HG03025 (cell line): ENCODE measurements around the gene PDE4B.
"Not testable (repeated sequence)": the region's sequence is repeated elsewhere in the genome, so short reads cannot be mapped to it uniquely, and the experiment has no call there.

Experiments used
- ATAC-seq: cut with Tn5 transposase; IDR thresholded peaks from one replicate; pipeline ENCODE4 v1.9.1; 2021; ENCODE audit warnings: mild to moderate bottlenecking, moderate library complexity; ENCODE audit not compliant: unreplicated experiment, low FRiP score

Gene PDE4B

DNA sequence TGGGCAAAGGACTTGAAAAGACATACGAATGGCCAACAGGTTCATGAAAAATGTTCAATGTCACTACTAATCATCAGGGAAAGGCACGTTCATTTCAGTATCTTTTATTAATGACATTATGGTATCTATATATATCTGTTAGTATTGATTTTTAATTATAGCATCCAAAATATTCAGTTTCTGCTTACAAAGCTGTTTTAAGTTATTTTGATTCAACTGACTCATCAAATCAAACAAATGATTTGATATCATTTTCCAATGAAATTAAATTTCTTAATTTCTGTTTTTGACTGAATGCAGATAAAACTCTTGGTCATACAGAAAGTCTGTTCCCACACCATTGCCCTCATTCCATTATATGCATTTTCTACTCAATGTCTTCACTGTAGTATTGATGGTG, 315.9 kb downstream of the PDE4B start:
- no peak for ATAC-seq

DNA sequence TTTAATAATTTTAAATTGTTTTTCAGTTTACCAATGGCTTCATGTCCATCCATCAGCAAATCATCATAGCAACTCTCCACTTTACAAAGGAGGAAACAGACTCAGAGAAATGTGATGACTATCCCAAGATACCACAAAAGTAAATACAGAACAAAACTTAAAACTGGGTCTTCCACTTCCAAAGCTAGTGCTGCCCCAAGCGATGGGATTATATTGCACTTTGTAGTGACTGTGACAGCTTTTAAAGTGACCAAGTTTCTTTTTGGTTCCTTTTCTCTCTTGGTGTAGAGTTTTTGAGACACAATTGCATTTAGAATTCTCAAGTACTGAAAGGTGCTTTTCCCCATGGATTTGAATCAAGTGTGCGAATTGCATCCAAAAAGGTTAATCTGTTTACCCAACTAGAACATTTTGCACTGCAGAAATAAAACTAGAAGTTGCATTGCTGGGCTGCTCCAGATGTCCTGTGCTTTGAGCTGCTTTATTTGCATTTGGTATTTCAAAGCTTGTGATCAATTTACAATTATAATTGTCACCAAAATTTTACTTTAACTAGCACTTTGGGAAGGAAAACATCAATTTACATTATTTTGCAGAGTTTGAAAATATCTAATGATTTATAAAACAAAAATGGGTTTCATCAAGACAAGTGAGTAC, 320.2 kb downstream of the PDE4B start:
- ATAC-seq: no peak

DNA sequence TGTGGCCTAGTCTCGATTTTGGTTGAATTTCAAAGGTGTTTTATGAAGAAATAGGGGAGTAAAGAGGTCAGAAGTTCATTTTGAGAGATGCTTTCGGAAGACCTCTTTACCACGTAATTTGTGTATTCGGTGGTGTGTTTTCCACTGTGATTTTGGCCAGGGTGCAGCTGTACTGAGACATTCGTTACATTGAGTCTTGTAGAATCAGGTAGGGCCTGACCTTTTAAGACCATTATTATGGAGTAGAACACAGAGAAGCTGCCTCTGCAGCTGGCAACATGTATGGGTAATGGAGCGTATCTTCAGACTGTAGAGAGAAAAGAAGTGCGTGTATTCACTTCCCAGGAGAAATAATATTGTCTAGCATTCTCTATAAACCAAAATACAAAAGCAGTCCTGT, 326.5 kb downstream of the PDE4B start:
- no peak for ATAC-seq

DNA sequence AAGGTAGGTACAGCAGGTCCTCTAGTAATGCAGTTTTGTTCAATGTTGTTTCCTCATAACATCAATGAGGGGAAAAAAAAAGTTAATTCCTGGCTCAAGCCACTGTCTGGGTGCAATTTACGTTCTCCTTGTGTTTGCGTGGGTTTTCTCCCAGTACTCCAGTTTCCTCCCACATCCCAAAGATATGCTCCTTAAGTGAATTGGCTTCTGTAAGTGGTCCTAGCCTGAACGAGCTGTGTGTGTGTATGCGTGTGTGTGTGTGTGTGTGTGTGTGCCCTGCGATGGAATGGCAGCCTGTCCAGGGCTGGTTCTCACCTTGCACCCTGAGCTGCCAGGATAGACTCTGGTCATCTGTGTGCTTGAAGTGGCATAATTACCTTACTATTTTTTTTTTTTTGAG, 332.0 kb downstream of the PDE4B start:
- ATAC-seq: no peak

DNA sequence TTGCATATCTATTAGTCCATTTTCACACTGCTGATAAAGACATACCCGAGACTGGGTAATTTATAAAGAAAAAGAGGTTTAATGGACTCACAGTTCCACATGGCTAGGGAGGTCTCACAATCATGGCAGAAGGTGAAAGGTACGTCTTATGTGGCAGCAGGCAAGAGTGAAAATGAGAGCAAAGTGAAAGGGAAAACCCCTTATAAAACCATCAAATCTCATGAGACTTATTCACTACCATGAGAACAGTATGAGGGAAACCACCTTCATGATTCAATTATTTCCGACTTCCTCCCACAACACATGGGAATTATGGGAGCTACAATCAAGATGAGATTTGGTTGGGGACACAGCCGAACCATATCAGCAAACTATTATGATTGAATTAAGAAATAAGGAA, 335.9 kb downstream of the PDE4B start:
- not testable (repeated sequence) for ATAC-seq

DNA sequence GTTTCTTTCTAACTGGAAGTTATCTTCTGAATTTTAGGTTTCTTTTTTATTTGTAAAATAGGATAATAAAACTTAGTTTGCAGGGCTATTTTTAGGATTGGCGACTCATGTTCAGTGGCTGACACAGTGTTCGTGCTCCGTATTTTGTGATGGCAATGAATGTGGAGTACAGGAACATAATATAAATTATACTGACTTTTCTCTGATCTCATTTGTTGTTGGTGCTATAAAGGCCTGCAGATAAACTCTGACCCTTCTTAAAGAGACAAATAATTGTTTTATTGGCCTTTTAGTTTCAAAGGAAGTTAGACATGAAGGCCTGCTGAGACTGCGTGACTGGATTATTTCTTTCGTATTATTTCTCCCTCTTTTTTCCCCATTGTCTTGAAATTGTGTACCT, 339.6 kb downstream of the PDE4B start:
- ATAC-seq: no peak

DNA sequence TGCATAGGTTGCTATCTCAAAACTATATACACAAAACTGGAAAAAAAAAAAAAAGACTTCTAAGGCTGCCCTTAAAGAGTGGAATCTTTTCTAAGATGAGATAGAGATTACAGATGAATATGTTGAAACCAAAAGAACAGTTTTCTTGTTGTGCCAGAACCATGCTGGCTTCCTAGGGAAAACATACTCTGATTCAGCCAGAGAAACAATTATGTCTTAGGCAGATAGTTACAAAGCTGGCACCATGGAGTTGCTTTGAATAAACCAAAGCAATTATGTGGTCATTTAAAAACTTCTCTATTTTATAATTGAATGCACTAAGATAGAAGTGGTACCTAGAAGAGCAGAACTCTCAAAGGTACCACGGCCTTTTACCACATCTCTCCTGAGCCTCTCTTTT, 341.3 kb downstream of the PDE4B start:
- ATAC-seq: no peak

DNA sequence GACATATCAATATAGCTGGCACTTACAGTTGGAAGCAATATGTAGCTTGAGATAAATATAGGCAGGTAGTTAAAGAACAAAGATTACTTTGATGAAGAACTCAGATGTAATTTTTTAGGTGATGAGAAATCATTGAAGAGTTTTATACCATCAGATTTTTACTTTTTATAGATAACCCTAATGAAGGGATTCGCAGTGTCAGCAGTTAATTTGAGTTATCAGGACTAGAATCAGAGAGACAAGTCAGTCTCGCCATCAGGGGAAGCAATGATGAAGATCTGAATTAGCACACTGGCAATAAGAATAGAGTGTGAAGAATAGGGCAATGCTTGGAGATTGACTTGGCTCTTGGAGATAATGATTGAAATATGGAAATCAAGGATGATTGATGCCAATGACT, 342.5 kb downstream of the PDE4B start:
- no peak for ATAC-seq

DNA sequence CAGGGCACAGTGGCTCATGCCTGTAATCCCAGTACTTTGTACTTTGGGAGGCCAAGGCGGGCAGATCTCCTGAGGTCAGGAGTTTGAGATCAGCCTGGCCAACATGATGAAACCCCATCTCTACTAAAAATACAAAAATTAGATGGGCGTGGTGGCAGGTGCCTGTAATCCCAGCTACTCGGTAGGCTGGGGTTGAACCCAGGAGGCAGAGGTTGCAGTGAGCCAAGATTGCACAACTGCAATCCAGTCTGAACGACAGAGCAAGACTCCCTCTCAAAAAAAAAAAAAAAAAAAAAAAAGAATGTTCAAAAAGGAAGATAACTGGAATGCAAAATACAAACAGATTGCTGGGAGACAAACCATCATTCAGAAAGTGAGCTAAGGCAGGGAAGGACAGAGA, 343.7 kb downstream of the PDE4B start:
- ATAC-seq: not testable (repeated sequence)

DNA sequence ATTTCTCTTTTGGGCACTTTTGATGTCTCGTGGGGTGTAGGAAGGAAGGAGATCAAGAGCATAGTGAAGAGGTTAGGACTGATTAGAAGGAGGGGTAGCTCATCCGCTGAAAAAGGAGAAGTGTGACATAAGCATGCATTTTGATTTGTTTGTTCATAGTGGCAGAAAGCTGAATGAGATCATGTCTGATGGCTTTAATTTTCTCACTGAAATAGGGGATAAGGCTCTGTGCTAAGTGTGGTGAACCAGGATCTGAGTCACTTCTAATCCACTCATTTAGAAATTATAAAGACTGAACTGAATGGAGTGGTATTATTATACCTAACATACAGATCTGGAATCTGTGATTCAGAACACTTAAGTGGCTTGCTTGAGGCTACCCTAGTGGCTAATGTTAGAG, 344.5 kb downstream of the PDE4B start:
- no peak for ATAC-seq

DNA sequence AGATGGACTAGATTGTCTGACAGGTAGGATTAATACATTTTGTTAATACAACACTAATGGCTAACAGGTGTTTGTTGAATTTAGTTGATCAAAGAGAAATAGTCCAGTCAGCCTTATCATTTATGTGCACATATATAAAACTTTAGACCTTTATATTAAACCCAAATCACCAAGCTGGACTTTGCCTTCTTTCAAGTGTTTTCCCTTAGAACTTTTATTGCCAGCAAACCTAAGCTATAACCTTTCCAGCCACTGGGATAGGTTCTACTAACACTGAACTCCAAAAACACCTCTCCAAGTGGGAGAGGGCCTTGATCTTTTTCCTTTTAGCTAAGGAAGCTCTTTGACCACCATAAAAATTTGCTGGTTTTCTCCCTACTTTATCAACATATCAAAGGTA, 345.9 kb downstream of the PDE4B start:
- ATAC-seq: no peak

DNA sequence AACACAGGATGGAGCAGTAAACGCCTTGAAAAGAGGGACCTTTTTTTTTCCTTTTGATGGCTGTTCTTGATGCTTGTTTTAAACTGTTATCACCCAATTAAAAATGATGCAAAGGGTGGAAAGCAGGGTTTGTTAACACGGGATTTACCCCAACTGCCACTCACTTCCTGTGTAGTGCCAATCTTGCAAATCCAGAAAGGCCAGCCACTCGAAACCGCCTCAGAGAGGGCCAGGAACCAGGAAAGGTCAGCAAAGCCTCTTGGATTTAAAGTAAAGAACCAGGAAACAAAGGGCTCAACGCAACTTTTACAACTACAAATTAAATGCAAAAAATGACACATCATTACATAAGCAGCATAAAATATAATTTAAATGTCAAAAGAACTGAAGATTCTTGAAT, 347.4 kb downstream of the PDE4B start:
- ATAC-seq: no peak

DNA sequence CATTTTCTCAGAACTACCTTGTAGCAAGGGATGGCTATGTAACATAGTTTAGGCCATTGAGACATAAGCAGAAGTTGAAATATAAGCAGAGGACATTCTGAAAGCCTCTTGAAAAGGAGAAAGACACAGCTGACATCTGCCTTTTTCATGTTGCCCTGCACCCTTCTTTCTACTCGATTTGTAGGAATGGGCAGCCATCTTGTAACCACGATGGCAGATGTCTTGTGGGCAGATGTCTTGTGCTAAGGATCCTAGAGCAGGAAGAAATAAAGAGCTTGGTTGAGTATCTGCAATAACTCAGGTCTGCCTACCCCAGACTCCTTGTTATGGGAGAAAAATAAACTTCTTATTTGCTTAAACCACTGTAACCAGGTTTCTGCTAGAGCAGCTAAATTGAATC, 351.0 kb downstream of the PDE4B start:
- ATAC-seq: no peak

DNA sequence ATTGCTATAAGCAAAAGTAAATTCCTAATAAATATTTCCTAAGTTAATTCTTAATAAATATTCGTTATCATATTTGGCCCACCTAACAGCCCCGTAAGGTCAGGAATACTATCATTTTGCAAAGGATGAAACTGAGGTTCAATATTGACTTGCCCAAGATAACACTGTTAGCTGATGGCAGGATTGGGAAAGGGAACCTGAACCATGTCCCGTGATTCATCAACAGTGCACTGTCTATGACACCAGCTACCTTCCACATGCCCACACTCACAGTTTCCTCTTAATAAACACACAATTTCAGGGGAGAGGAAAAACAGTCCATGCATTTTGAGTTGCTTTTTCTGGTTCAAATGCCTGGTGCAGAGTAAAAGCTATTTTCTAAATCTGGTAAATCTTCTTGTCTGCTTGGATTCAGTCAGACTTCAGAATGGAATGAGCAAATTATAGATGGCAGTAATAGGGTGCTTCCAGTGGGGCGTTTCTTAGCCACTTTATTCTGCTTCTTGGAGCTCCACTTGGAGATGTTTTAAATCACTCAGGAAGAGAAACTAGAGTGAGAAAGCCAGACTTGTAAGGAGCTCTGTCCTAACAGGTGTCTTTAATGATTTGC, 354.6 kb downstream of the PDE4B start:
- ATAC-seq: no peak

DNA sequence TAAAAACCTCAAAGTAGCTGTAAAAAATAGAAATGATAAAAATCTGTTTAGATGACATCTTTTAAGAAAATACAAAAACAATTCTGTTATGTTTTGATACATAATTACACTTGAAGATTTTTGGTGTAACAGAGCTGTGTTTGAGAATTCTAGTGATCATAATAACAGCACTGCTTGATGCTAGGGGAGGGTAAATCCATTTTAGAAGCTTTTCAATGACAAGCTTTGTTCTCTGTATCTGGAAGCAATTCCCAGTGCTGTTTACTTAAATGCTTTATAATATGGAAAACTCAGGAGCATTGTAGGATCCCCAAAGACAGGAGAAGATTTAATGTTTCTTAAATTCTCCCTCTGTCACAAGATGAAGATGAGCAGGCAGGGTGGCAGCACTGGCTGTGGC, 359.3 kb downstream of the PDE4B start:
- ATAC-seq: no peak

DNA sequence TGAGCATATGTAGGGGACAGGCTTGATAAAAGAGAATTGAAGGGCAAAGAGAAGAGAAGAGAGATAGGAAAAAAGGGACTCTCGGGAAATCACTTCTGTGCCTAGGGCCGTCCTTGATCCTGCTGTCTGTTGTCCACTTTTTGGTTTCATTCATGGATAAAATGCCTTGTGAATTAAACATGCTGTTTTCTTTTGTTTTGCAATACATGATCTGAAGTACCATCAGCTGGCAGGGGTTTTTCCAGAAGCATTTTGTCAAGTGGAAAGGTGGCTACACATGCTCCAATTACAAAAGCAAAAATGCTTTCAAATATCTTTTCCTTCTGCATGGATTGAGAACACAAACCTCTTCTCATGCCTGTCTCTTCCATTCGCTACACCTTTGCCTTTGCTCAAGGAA, 361.7 kb downstream of the PDE4B start:
- no peak for ATAC-seq

DNA sequence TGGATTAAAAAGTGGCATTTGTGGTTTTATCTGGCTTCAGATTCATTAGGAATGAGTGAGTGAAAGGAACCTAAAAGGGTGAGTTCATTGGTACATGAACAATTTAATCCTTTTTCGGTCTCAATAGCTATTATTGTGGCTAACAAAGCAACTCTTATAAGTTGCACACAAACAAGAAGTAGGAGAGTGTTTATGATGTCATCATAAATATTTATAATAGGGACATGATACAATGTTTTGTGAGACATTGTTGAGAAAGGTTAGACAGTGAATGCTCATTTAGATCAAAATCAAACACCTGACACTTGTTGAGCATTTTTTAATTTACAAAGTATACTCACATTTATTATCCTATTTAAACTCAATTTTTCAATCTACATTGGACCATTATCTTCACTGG, 363.4 kb downstream of the PDE4B start:
- ATAC-seq: no peak

DNA sequence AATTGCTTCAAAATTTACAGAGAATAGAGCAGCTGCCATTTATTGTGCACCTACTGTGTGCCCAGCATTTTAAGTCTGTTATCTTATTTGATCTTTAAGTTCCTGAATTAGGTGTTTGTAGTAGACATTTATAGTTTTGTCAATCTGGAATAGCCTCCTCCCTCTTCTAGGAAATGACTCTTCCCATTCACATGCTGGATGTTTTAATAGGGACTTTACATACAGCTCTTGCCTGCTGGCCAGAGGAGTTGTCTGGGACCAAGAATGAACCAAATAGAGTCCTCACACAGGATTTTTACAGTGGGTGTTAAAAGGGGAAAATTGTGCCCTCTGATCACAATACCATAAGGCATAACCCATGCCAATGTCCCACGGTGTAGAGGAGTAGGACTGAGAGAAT, 367.1 kb downstream of the PDE4B start:
- no peak for ATAC-seq

DNA sequence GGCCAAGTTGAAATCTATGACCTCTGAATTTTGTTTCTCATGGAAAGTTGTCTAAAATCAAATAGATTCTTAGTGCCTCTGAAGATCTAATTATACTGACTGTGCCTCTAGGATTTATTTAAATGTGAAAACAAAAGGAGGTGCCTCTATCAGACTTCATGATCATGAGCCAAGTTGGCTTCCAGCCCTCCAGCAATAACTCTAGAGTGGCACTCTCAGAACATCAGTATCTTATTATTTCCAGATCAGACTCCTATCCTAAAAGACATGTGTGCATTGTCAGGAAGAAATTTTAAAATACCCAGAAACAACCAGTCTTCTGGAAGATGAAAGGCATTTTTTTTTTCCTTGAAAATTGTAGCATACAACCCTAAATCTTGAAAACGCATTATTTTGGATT, 368.0 kb downstream of the PDE4B start:
- no peak for ATAC-seq

DNA sequence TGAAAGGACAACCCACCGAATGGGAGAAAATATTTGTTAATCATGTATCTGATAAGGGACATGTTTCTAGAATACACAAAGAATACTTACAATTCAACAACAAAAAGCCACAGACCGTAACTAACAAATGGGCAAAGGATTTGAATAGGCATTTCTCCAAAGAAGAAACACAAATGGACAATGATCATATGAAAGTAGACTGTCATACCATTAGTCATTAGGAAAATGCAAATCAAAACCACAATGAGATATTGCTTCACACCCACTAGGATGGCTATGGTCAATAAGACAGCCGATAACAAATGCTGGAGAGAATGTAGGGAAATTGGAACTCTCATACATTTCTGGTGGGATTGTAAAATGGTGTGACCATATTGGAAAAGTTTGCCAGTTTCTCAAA, 374.1 kb downstream of the PDE4B start:
- no peak for ATAC-seq

DNA sequence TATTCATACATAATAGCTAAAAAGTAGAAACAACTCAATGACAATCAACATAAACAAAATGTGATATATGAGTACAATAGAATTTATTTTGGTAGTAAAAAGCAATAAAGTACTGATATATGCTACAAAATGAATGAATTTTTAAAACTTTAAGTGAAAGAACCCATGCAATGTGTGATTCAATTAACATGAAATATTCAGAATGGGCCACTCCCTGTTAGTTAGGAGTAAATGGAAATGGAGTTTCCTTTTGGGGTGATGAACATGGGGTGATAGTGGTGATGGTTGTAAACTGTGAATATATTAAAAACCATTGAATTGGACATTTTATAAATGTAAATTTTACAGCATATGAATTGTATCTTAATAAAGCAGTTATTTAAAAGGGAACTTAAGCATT, 374.6 kb downstream of the PDE4B start:
- ATAC-seq: no peak

DNA sequence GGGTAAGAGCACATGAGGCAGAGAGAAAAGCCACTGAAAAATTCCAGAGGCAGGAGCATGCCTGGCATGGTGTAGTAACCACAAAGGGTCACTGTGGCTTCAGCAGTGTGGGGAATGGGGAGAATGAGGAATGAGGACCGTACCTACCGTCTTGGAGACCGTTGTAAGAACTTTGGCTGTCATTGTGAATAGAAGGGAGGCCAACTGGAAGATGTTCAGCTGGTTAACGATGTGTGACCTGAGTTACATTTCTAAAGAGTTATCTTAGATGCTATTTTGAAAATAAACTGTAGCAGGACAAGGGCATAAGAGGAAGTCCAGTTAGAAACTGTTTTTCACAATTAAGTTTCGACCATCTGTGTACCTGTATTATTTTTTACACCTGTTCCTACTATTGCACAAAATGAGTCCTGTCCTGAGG, 375.8 kb downstream of the PDE4B start:
- no peak for ATAC-seq
